Measurements from ENCODE around the gene CAMKK2.
"Not testable (repeated sequence)": the region's sequence is repeated elsewhere in the genome, so short reads cannot be mapped to it uniquely, and the experiment has no call there.

- TF ChIP-seq GABPA (IDR thresholded peaks at IDR 0.05 in 1 of 2, conservative IDR thresholded peaks at IDR 0.05 in 1 of 2); CTCF (IDR thresholded peaks at IDR 0.05; ENCODE audit: low read depth, low read length, missing input control); YY1 (IDR thresholded peaks at IDR 0.05); MAX (IDR thresholded peaks at IDR 0.05); REST (IDR thresholded peaks at IDR 0.05); NR2F2 (IDR thresholded peaks at IDR 0.05); FOXA1 (IDR thresholded peaks at IDR 0.05); EGR1 (IDR thresholded peaks at IDR 0.05; ENCODE audit: low read depth in 2 of 2); RAD21 (IDR thresholded peaks at IDR 0.05); TAF1 (conservative IDR thresholded peaks at IDR 0.05); SP1 (IDR thresholded peaks at IDR 0.05): not testable (repeated sequence)
These were observed 1.9 kb upstream of the CAMKK2 start for GRCh38 chr12:121298411-121298810.

Data from liver (tissue), 3 donors.